Activated T-cell treated with anti-CD3 and anti-CD28 coated beads, Interleukin-2, amount 50 U/mL, for 24 hours (primary cell): ENCODE measurements around the gene MPI.
"Not testable (repeated sequence)": the region's sequence is repeated elsewhere in the genome, so short reads cannot be mapped to it uniquely, and the experiment has no call there.

Experiments
- DNase-seq: peaks from one replicate; pipeline ENCODE4 v3.0.0-alpha.2; 2020
- H3K27ac Mint-ChIP-seq: 2 replicates; pipeline ENCODE4 v1.8.0; 2020; ENCODE audit warnings: mild to moderate bottlenecking, mixed read lengths
- H3K27me3 Mint-ChIP-seq: 2 replicates; pipeline ENCODE4 v1.8.0; 2020; ENCODE audit warnings: mixed read lengths
- H3K36me3 Mint-ChIP-seq: 2 replicates; pipeline ENCODE4 v1.8.0; 2020; ENCODE audit warnings: low read depth, mixed read lengths
- H3K4me1 Mint-ChIP-seq: 2 replicates; pipeline ENCODE4 v1.8.0; 2020; ENCODE audit warnings: low read depth, mixed read lengths
- H3K4me3 Mint-ChIP-seq: 2 replicates; pipeline ENCODE4 v1.8.0; 2020; ENCODE audit warnings: mild to moderate bottlenecking, moderate library complexity, mixed read lengths
- H3K9me3 Mint-ChIP-seq: 2 replicates; pipeline ENCODE4 v1.8.0; 2020; ENCODE audit warnings: mixed read lengths

Gene MPI

DNA sequence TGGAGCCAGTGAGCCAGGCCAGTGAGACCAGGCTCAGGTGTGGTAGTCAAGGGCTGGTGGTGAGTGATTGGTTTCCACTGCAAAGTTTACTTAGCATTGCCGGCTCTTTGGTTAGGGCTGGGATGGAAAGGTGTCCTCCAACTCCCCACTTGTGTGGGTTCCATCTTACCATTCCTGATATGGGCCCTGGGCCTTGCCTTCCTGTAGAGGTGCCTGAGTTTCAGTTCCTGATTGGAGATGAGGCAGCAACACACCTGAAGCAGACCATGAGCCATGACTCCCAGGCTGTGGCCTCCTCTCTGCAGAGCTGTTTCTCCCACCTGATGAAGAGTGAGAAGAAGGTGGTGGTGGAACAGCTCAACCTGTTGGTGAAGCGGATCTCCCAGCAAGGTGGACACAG, 3.1 kb downstream of the MPI start:
- Mint-ChIP-seq H3K9me3 (no peaks in the 10 kb centered on the region), H3K27me3 (no peaks in the 10 kb centered on the region), H3K4me1 (peaks cover 48% of the 10 kb centered on the region), H3K4me3 (no peak overlapping the region), H3K36me3 (peaks cover 65% of the 10 kb centered on the region), H3K27ac (peak overlapping the region; percentile 97)
- DNase-seq = no peak

DNA sequence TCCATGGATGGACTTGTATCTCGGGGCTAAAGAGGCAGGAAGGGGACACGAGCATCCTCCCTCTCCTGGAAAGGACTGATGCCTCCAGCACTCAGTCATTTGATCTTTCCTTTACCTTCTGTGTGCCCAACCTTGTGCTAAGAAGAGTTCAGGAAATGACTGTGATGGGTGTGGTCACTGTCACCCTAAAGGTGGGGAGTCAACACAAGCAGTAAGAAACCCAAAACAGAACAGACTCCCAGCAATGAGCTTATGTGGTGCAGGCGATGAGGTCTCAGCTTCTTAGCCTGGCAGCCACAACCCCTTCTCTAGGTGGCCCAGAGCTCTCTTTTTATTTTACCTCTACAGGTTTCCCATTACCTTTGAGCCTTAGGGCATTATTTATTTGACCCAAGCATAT, 3.8 kb downstream of the MPI start:
- Mint-ChIP-seq H3K36me3 (peaks cover 72% of the 10 kb centered on the region), H3K4me1 (peaks cover 47% of the 10 kb centered on the region), H3K9me3 (no peaks in the 10 kb centered on the region), H3K27me3 (no peaks in the 10 kb centered on the region), H3K27ac (peak overlapping the region; percentile 97), H3K4me3 (peak overlapping the region; percentile 11)
- no peak for DNase-seq

DNA sequence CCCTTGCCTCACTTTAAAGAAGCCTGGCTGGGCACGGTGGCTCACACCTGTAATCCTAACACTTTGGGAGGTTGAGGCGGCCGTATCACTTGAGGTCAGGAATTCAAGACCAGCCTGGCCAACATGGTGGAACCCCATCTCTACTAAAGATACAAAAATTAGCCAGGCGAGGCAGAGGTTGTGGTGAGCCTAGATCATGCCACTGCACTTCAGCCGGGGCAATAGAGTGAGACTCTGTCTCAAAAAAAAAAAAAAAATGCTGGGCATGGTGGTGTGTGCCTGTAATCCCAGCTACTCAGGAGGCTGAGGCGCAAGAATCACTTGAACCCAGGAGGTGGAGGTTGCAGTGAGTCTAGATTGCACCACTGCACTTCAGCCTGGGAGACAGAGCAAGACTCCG, 4.5 kb downstream of the MPI start:
- peaks cover 79% of the 10 kb centered on the region for H3K36me3 Mint-ChIP-seq
- not testable (repeated sequence) for H3K27ac Mint-ChIP-seq, H3K4me3 Mint-ChIP-seq, H3K9me3 Mint-ChIP-seq, DNase-seq, H3K27me3 Mint-ChIP-seq
- H3K4me1 Mint-ChIP-seq = peaks cover 39% of the 10 kb centered on the region

DNA sequence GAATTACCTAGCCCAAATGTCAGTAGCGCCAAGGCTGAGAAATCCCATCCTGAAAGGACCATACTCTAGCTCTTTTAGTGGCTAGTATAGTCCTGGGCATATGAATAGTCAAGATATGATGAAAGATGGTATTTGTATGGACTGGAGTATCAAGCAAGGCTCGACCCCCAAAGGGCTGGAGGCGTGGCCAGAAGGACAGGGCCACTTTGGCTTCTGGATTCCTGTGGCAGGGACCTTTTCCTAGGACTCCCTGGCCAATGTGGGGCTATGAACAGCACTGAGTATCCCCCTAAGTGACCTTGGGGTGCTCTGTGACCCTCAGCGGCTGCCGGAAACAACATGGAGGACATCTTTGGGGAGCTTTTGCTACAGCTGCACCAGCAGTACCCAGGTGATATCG, 6.0 kb downstream of the MPI start:
- peaks cover 35% of the 10 kb centered on the region for H3K4me1 Mint-ChIP-seq
- peaks cover 84% of the 10 kb centered on the region for H3K36me3 Mint-ChIP-seq
- no peaks in the 10 kb centered on the region for H3K27me3 Mint-ChIP-seq
- H3K9me3 Mint-ChIP-seq = no peaks in the 10 kb centered on the region
- no peak for DNase-seq
- peak overlapping the region; percentile 33 for H3K27ac Mint-ChIP-seq
- no peak overlapping the region for H3K4me3 Mint-ChIP-seq

DNA sequence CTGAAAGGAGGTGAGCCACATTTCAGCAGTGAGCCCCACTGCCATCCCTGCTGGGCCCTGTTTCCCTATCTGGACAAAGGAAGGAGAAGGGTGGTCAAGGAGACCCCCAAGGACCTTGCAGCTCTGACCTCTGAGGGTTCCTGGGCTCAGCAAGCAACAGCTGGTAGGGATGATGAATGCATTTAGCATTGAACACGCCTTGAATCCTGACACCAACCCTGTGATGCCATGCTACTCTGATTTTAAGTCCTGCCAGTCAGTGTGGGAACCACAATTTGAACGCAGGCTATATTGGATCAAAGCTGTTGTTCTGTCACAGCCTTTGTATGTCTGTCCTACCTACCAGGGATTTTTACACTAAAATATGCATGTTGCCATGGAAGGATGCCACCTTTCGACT, 6.5 kb downstream of the MPI start:
- Mint-ChIP-seq H3K27me3 (no peaks in the 10 kb centered on the region), H3K4me3 (no peak overlapping the region), H3K36me3 (peaks cover 84% of the 10 kb centered on the region), H3K27ac (no peak overlapping the region), H3K4me1 (peaks cover 30% of the 10 kb centered on the region), H3K9me3 (no peaks in the 10 kb centered on the region)
- no peak for DNase-seq

DNA sequence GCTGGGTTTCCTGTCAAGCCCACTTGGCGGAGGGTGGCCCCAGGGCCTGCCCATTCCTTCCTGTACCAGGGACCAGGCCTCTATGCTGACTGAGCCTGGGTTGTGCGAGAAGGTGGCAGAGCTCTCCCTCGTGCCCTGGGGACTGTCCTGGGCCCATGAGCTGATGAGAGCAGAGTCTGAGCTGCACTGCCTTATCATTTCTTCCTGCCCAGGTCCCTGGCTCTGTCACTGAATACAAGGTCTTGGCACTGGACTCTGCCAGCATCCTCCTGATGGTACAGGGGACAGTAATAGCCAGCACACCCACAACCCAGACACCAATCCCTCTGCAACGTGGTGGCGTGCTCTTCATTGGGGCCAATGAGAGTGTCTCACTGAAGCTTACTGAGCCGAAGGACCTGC, 7.5 kb downstream of the MPI start:
- H3K36me3 Mint-ChIP-seq = peaks cover 82% of the 10 kb centered on the region
- no peak for DNase-seq

DNA sequence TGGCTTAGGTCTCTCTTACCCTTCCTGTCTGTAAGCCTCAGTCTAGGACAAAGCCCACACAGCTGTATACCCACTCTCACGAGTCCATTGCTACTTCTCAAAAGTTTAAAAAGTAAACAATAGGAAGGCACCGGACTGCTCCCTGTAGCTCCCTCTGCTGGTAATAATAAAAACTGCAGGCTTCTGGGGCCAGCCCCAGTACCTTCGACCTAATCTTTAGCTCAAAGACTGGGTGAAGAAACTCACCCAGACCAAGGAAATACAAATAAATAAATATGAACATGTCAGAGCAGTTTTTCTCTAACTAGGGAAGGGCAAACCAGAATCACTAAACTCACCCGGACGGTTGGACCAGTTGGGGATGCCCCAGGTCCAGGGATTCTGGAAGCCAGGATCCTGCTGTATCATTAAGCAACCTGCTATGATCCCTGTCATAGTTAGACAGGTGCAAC, 11.8 kb downstream of the MPI start:
- Mint-ChIP-seq H3K27me3 (no peaks in the 10 kb centered on the region), H3K4me3 (no peak overlapping the region), H3K4me1 (peaks cover 35% of the 10 kb centered on the region), H3K9me3 (no peaks in the 10 kb centered on the region), H3K36me3 (peaks cover 89% of the 10 kb centered on the region), H3K27ac (peak overlapping the region; percentile 15)
- DNase-seq = peak; percentile 71

More for the DNA sequence above, 7.5 kb downstream of the MPI start:
- H3K4me1 Mint-ChIP-seq = peaks cover 27% of the 10 kb centered on the region
- H3K27me3 Mint-ChIP-seq = no peaks in the 10 kb centered on the region
- no peak overlapping the region for H3K4me3 Mint-ChIP-seq
- peak overlapping the region; percentile 75 for H3K27ac Mint-ChIP-seq
- H3K9me3 Mint-ChIP-seq = no peaks in the 10 kb centered on the region

DNA sequence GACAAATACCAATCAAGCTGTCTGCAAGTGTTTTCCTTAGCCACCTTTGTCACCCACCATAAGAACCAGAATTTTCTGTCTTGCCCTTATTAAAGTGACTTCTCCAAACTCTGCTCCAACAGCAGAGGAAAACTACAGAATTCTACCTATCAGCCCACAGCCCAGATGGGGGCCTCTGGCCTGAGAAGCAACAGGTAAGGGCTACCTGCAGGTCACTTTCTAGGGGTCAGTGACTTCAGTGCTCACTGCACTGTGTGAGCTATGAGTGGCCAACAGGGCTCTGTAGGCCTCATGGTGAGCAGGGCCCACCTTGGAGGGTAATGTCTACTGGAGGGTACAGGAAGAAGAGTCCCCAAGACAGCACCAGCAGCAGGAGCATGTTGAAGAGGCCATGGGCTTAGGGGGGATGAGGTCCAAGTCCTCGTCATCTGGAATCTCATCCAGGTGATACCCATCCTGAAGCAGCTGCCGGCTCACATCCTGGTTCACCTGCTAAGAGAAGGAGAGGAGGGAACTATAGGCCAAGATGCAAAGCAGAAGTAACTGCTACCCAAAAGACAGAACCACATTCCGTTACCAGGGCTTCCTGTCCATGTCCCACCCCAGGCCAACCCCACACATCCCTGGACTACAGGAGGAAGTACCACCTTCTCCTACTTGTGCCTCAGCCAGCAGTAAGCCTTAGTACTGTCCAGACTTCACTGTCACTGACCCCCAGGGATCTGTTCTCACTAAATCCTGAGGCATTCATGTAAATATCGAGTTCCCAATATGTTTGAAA, 12.6 kb downstream of the MPI start:
- no peaks in the 10 kb centered on the region for H3K9me3 Mint-ChIP-seq
- DNase-seq = no peak
- H3K4me3 Mint-ChIP-seq = no peak overlapping the region
- H3K27ac Mint-ChIP-seq = peak overlapping the region; percentile 15
- peaks cover 43% of the 10 kb centered on the region for H3K4me1 Mint-ChIP-seq
- peaks cover 89% of the 10 kb centered on the region for H3K36me3 Mint-ChIP-seq
- no peaks in the 10 kb centered on the region for H3K27me3 Mint-ChIP-seq

DNA sequence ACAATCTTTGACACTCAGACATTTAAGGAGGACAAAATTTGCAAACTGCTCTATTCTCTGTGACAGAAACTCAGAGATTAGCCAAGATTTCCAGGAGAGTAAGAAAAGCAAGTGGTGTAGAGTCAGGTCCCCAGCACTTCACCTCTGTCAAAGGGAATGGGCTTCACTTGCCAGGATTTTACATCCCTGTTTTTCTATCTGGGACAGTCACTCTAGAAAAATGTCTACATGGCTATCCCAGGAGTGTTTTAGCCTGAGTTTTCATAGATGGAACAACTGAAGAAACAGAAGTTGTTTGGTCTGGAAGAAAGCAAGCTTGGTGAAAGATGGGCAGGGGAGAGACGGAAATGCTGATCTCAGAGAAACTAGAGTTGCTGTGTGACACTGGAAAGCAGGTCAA, 13.8 kb downstream of the MPI start:
- H3K9me3 Mint-ChIP-seq = no peaks in the 10 kb centered on the region
- peak overlapping the region; percentile 70 for H3K27ac Mint-ChIP-seq
- H3K36me3 Mint-ChIP-seq = peaks cover 86% of the 10 kb centered on the region
- DNase-seq = no peak
- no peak overlapping the region for H3K4me3 Mint-ChIP-seq
- peaks cover 47% of the 10 kb centered on the region for H3K4me1 Mint-ChIP-seq
- H3K27me3 Mint-ChIP-seq = no peaks in the 10 kb centered on the region

DNA sequence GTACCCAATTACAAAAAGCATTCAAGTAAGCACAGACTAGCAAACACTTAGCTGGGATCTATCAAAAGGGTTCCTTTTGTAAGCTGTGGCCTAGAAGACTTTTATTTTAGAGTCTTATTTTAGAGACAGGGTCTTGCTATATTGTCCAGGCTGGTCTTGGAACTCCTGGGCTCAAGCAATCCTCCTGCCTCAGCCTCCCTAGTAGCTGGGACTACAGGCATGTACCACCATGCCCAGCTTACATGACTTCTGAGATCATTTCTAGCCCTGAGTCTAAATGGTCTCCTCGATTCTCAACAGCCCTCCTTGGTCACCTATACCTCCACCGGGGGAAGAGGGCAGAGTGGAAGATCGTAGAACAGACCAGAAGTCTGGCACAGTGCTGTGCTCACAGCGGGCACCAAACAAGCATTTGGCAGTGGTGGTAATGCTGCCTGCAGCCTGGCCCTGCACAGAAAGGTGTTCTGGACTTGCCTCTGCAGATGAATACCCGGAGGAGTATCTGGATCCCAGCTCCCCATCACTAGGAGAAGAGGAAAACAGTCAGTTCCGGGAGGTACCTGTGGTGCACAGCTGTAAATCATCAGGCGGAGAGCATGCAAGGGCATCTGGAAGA, 14.5 kb downstream of the MPI start:
- Mint-ChIP-seq H3K9me3 (no peaks in the 10 kb centered on the region), H3K27ac (peak overlapping the region; percentile 90), H3K4me1 (peaks cover 47% of the 10 kb centered on the region), H3K27me3 (no peaks in the 10 kb centered on the region), H3K36me3 (peaks cover 85% of the 10 kb centered on the region), H3K4me3 (peak overlapping the region; percentile 89)
- no peak for DNase-seq

DNA sequence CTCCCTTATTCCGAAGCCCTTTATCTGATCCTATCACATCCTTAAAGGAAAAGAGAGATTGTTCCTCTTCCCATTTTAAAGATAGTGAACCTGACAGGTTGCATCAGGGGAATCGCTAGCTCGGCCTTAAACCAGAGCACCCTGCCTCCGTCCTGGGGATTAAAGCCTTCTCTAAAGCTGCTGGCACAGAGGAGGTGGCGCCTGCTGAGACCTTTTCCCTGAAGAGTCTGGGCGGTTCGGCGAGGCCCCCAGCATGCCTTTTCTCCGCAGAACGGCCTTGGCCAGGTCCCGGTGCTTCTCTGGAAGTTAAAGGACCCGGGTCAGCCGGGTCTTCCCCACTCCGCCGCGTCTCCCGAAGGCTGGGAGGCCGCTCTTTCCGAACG, 16.2 kb downstream of the MPI start:
- peaks cover 83% of the 10 kb centered on the region for H3K36me3 Mint-ChIP-seq
- H3K27ac Mint-ChIP-seq = peak overlapping the region; percentile 90
- peak overlapping the region; percentile 89 for H3K4me3 Mint-ChIP-seq
- H3K9me3 Mint-ChIP-seq = no peaks in the 10 kb centered on the region
- DNase-seq = no peak
- H3K27me3 Mint-ChIP-seq = no peaks in the 10 kb centered on the region
- peaks cover 42% of the 10 kb centered on the region for H3K4me1 Mint-ChIP-seq

DNA sequence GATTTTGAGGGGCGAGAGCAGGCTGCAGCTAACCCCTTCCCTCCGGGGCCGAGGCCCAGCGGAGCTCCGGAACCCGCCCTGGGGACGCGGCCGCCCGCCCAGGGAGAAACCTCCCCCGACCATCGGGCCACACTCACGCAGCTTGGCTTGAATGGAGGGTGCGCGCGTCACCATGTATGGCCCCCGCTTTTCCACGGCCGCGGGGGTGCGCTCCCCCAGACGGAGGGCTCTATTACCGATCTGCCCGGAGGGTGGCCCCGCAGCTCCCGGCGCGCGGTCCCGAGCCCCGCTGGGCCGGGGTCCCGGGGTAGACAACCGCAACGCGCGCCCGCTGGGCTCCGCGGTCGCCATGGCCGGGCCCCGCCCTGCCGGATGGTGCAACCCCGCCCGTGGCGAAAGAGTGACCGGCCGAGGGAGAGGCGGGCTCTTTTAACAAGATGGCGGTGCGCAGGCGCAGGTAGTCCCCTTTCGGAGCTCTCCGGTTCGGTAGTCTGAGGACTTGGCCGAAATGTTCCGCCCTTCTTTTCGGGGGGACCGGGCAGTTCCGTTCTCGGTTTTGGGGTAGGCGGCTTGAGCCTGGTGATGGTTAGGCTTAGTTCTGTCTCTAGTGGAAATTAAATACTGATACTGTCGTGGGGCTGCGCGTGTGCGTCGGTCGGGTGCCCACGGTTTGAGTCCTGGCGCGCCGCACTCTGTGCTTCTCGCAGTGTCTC, 16.8 kb downstream of the MPI start, which contains the start of gene FAM219B:
TSS of gene FAM219B (minus strand) at position 402 of the 713 bp plus-strand sequence. CDS start at position 351, 51 bp downstream.
- H3K9me3 Mint-ChIP-seq = no peaks in the 10 kb centered on the region
- peak within 1 kb of the TSS; percentile 95 for H3K27ac Mint-ChIP-seq
- H3K4me3 Mint-ChIP-seq = peak within 1 kb of the TSS; percentile 89
- peaks cover 83% of the 10 kb centered on the region for H3K36me3 Mint-ChIP-seq
- H3K27me3 Mint-ChIP-seq = no peaks in the 10 kb centered on the region
- peaks cover 41% of the 10 kb centered on the region for H3K4me1 Mint-ChIP-seq
- peak; percentile 87 for DNase-seq

DNA sequence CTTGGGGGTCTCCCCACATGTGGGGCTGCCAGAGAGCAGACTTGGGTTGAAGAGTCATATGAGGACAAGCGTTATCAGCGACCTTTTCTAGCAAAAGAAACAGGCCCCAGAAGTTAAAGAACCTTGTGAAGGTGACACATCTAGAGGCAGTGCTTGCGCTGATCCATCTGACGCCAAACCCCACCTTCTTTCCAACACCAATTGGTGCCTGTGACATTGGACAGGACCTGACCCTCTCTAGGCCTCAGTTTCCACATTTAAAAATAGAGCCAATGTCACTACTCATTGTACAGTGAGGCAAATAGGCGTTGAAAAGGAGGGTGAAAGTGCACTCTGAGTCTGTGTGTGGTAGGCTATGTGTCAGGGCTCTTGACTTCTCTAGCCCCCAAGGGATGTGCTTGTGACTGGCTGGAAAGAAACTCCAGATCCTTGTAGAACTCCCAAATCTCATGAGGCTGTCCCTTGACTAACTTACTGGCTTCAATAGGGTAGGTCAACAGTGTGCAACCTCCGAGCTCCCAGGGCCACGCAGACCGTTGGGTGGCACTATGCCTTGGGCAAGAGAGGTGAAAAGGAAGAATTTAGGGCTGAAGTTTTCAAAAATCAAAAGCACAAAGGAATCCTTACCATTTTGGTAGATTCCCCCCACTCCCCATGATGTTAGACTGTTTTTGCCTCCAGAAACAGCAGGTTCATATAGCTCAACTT, 17.5 kb downstream of the MPI start:
- Mint-ChIP-seq H3K27me3 (no peaks in the 10 kb centered on the region), H3K9me3 (no peaks in the 10 kb centered on the region), H3K27ac (peak overlapping the region; percentile 95), H3K4me3 (peak overlapping the region; percentile 89), H3K36me3 (peaks cover 81% of the 10 kb centered on the region), H3K4me1 (peaks cover 35% of the 10 kb centered on the region)
- DNase-seq = no peak

DNA sequence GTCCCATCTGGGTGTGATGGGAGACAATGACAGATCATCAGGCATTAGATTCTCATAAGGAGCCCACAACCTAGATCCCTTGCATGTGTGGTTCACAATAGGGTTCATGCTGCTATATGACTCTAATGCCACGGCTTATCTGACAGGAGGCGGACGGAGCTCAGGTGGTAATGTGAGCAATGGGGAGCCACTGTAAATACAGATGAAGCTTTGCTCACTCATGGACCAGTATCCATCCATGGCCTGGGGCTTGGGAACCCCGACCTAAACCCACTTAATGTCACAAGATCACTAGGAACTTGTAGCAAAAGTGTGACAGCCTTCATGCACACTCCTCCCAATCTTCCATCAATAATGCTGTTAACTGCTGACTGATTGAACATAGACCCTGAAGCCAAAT, 18.8 kb downstream of the MPI start:
- Mint-ChIP-seq H3K4me3 (no peak overlapping the region), H3K27me3 (no peaks in the 10 kb centered on the region)

More for the DNA sequence above, 18.8 kb downstream of the MPI start:
- H3K27ac Mint-ChIP-seq = no peak overlapping the region
- peaks cover 34% of the 10 kb centered on the region for H3K4me1 Mint-ChIP-seq
- H3K9me3 Mint-ChIP-seq = no peaks in the 10 kb centered on the region
- H3K36me3 Mint-ChIP-seq = peaks cover 81% of the 10 kb centered on the region
- no peak for DNase-seq
